Liver (tissue), 9 donors: ENCODE data around the gene IRX2. TPM values are rescaled to one million over a fixed set of nuclear protein-coding genes. Genes with fewer than 3 reads are reported as not detected.

Source experiments
- DNase-seq: peaks from one replicate; pipeline ENCODE4 v3.0.0-alpha.2; 2017; ENCODE audit warnings: low spot score
- H3K27ac ChIP-seq, 2 donors: one replicate each; pipeline ENCODE4 v1.7.0; 2013; ENCODE audit warnings: inconsistent platforms in 2 of 2, low read length in 2 of 2, control low read depth in 1 of 2, low read depth in 1 of 2, mild to moderate bottlenecking in 1 of 2
- H3K27me3 ChIP-seq, 4 donors: one replicate each; pipeline versions ENCODE4 v1.6.1 to v1.7.0; 2013; ENCODE audit warnings: low read length in 3 of 4, inconsistent platforms in 1 of 4, mild to moderate bottlenecking in 1 of 4, moderate library complexity in 1 of 4; ENCODE audit not compliant: control insufficient read depth in 4 of 4, insufficient read depth in 4 of 4
- H3K36me3 ChIP-seq, 4 donors: one replicate each; pipeline versions ENCODE4 v1.6.1 to v1.7.0; 2013; ENCODE audit warnings: low read length in 3 of 4, mild to moderate bottlenecking in 3 of 4, low read depth in 1 of 4, moderate library complexity in 1 of 4; ENCODE audit not compliant: control insufficient read depth in 4 of 4, insufficient read depth in 3 of 4
- H3K4me1 ChIP-seq, 4 donors: one replicate each; pipeline versions ENCODE4 v1.6.1 to v1.7.0; 2013; ENCODE audit warnings: low read length in 3 of 4, mild to moderate bottlenecking in 3 of 4, moderate library complexity in 1 of 4; ENCODE audit not compliant: control insufficient read depth in 4 of 4, insufficient read depth in 4 of 4
- H3K4me3 ChIP-seq, 3 donors: one replicate each; pipeline versions ENCODE4 v1.6.1 to v1.7.0; 2013; ENCODE audit warnings: low read length in 3 of 3, control low read depth in 1 of 3, low read depth in 1 of 3, mild to moderate bottlenecking in 1 of 3
- H3K9ac ChIP-seq, 2 donors: one replicate each; pipeline ENCODE4 v1.7.0; 2013; ENCODE audit warnings: low read length in 2 of 2, mild to moderate bottlenecking in 2 of 2, moderate library complexity in 2 of 2, control low read depth in 1 of 2, low read depth in 1 of 2
- H3K9me3 ChIP-seq, 4 donors: one replicate each; pipeline versions ENCODE4 v1.6.1 to v1.7.0; 2013; ENCODE audit warnings: low read length in 3 of 4; ENCODE audit not compliant: control insufficient read depth in 4 of 4
- EGR1 ChIP-seq, 2 donors: IDR thresholded peaks; 2 replicates each; pipeline ENCODE4 v1.6.1; 2016 to 2018; ENCODE audit warnings: antibody characterized with exemption in 2 of 2, low read depth in 2 of 2
- FOXA1 ChIP-seq: IDR thresholded peaks from 2 replicates; pipeline ENCODE4 v1.6.1; 2016; ENCODE audit warnings: antibody characterized with exemption
- FOXA2 ChIP-seq: IDR thresholded peaks from 2 replicates; pipeline ENCODE4 v1.6.1; 2016; ENCODE audit warnings: antibody characterized with exemption
- GABPA ChIP-seq, 2 donors: IDR thresholded peaks in 1 of 2; conservative IDR thresholded peaks in 1 of 2; 2 replicates each; pipeline ENCODE4 v1.6.1; 2016; ENCODE audit warnings: antibody characterized with exemption in 2 of 2, mild to moderate bottlenecking in 1 of 2, moderate library complexity in 1 of 2
- HNF4A ChIP-seq, 2 donors: conservative IDR thresholded peaks; 2 replicates each; pipeline ENCODE4 v1.6.1; 2016; ENCODE audit warnings: antibody characterized with exemption in 2 of 2, mild to moderate bottlenecking in 2 of 2
- HNF4G ChIP-seq: IDR thresholded peaks from 2 replicates; pipeline ENCODE4 v1.6.1; 2016; ENCODE audit warnings: antibody characterized with exemption
- JUND ChIP-seq, 2 donors: IDR thresholded peaks; 2 replicates each; pipeline ENCODE4 v1.6.1; 2016; ENCODE audit warnings: antibody characterized with exemption in 2 of 2
- NR2F2 ChIP-seq: IDR thresholded peaks from 2 replicates; pipeline ENCODE4 v1.6.1; 2016; ENCODE audit warnings: antibody characterized with exemption
- RAD21 ChIP-seq, 2 donors: IDR thresholded peaks; 2 replicates each; pipeline ENCODE4 v1.6.1; 2016; ENCODE audit warnings: antibody characterized with exemption in 2 of 2, mild to moderate bottlenecking in 2 of 2
- RXRA ChIP-seq, 2 donors: IDR thresholded peaks; 2 replicates each; pipeline ENCODE4 v1.6.1; 2017 to 2018; ENCODE audit warnings: antibody characterized with exemption in 2 of 2, mild to moderate bottlenecking in 1 of 2
- SP1 ChIP-seq: IDR thresholded peaks from 2 replicates; pipeline ENCODE4 v1.6.1; 2018; ENCODE audit warnings: antibody characterized with exemption, mild to moderate bottlenecking
- TAF1 ChIP-seq: conservative IDR thresholded peaks from 2 replicates; pipeline ENCODE4 v1.6.1; 2016; ENCODE audit warnings: antibody characterized with exemption, mild to moderate bottlenecking
- YY1 ChIP-seq: IDR thresholded peaks from 2 replicates; pipeline ENCODE4 v1.6.1; 2016; ENCODE audit warnings: antibody characterized with exemption, mild to moderate bottlenecking
- WGBS: extraction: QIAGEN DNeasy Blood & Tissue Kit; methylation state at CpG from one replicate; pipeline ENCODE4 v1.1.7; 2013; 5-methylcytosine and 5-hydroxymethylcytosine counted together
- polyA plus RNA-seq, 2 donors: library from polyadenylated mRNA; stranded (reverse) in 1 of 2; unstranded in 1 of 2; fragments of 200-250 nt in 1 of 2; fragments of >200 nt in 1 of 2; fragmentation: Nextera tagmentation in 1 of 2; extraction: Ambion mirVana in 1 of 2; gene quantifications; one replicate each; pipeline versions ENCODE4 v1.2.1 to v1.2.3, GENCODE V29; 2013 to 2015
- total RNA-seq, 2 donors: library from RNA; depleted of rRNA; stranded (reverse); fragments of >200 nt; gene quantifications; one replicate each; pipeline ENCODE4 v1.2.3, GENCODE V29; 2014
- TF ChIP-seq, protein P1 (sequence below): IDR thresholded peaks from 2 replicates; pipeline ENCODE4 v1.6.1; 2016; ENCODE audit warnings: antibody characterized with exemption, mild to moderate bottlenecking
- TF ChIP-seq, protein P2 (sequence below): IDR thresholded peaks from 2 replicates; pipeline ENCODE4 v1.6.1; 2016; ENCODE audit warnings: antibody characterized with exemption
- TF ChIP-seq, protein P3 (sequence below): fragments of 150-350 bp; IDR thresholded peaks from 2 replicates; pipeline ENCODE4 v1.5.1; 2017; ENCODE audit warnings: improper control_type of control experiment, low read depth, low read length; ENCODE audit not compliant: missing input control
- TF ChIP-seq, protein P4 (sequence below): IDR thresholded peaks from 2 replicates; pipeline ENCODE4 v1.6.1; 2016; ENCODE audit warnings: antibody characterized with exemption
- TF ChIP-seq, protein P5 (sequence below): IDR thresholded peaks from 2 replicates; pipeline ENCODE4 v1.6.1; 2016; ENCODE audit warnings: antibody characterized with exemption
- donor health status: healthy.
- donor health status: healthy.
- donor health status: healthy.
- donor health status: healthy.
- donor health status: healthy.

Gene IRX2
- total and polyA plus RNA-seq, 4 donors, result not detected

DNA sequence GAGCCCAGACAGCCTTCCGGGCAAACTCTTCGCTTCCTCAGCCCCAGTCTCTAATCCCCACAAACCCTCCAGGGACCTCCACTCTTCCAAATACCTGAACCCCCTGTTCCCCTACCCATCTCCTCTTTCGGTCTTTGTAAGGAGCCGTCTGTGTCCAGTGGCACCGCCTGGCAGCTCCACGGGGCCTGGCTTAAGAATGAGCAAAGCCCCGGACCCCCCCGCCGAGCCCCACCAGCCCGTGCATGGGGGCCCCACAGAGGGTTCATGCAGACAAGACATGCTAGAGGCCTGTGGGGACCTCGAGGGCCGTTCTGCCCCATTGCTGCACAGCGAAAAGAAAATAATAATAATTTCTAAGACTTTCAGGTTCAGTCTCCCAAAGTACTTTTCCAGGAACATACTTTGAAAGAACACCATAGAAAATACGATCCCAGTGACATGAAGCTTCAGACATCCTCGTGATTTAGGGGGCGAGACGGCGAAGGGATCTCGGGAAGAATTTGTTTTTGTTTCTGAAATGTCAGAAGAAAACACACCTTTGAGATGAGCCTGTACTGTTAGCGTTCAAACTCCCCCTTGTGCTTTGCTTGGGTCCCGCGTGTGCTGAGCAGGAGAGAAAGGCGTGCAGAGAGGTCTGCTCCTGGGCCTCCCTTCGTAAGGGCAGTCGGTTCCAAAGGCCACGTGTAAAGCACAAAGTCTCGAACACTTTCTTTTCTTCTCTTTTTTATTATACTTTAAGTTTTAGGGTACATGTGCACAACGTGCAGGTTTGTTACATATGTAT is 49.2 kb downstream of the IRX2 start (continued):
- TF ChIP-seq, protein P1, sequence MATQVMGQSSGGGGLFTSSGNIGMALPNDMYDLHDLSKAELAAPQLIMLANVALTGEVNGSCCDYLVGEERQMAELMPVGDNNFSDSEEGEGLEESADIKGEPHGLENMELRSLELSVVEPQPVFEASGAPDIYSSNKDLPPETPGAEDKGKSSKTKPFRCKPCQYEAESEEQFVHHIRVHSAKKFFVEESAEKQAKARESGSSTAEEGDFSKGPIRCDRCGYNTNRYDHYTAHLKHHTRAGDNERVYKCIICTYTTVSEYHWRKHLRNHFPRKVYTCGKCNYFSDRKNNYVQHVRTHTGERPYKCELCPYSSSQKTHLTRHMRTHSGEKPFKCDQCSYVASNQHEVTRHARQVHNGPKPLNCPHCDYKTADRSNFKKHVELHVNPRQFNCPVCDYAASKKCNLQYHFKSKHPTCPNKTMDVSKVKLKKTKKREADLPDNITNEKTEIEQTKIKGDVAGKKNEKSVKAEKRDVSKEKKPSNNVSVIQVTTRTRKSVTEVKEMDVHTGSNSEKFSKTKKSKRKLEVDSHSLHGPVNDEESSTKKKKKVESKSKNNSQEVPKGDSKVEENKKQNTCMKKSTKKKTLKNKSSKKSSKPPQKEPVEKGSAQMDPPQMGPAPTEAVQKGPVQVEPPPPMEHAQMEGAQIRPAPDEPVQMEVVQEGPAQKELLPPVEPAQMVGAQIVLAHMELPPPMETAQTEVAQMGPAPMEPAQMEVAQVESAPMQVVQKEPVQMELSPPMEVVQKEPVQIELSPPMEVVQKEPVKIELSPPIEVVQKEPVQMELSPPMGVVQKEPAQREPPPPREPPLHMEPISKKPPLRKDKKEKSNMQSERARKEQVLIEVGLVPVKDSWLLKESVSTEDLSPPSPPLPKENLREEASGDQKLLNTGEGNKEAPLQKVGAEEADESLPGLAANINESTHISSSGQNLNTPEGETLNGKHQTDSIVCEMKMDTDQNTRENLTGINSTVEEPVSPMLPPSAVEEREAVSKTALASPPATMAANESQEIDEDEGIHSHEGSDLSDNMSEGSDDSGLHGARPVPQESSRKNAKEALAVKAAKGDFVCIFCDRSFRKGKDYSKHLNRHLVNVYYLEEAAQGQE, result no peak
- TF ChIP-seq FOXA1, result no peak
- TF ChIP-seq YY1, result no peak
- no peak for TF ChIP-seq HNF4G
- no peak for TF ChIP-seq RAD21 (IDR thresholded peaks at IDR 0.05)
- TF ChIP-seq JUND (IDR thresholded peaks at IDR 0.05), result no peak

DNA sequence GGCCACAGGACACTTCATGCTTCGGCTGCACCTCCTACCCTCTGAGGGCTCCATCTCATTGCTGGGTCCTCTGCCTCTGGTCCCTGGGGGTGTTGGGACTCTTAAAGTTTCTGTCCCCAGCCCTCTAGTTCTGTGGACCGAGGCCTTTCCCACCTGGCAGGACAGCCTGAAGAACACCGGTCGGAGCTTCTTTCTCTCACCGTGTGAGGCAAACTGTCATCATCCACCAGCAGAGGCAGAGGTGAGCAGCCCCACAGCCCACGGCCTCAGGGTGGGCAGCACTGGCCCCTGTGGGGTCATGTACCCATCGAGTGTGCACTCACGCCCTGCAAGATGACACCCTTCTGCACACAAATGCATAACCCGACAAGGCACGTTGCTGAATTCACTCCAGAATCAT is 49.9 kb downstream of the IRX2 start:
- DNase-seq, result no peak
- H3K36me3 ChIP-seq, result no peaks in the 10 kb centered on the region
- WGBS, result 55% methylated on average over 10 of the region's 10 CpGs
- H3K9ac ChIP-seq, result no peak overlapping the region
- no peaks in the 10 kb centered on the region for H3K4me1 ChIP-seq
- no peak overlapping the region for H3K4me3 ChIP-seq
- TF ChIP-seq, protein P2, sequence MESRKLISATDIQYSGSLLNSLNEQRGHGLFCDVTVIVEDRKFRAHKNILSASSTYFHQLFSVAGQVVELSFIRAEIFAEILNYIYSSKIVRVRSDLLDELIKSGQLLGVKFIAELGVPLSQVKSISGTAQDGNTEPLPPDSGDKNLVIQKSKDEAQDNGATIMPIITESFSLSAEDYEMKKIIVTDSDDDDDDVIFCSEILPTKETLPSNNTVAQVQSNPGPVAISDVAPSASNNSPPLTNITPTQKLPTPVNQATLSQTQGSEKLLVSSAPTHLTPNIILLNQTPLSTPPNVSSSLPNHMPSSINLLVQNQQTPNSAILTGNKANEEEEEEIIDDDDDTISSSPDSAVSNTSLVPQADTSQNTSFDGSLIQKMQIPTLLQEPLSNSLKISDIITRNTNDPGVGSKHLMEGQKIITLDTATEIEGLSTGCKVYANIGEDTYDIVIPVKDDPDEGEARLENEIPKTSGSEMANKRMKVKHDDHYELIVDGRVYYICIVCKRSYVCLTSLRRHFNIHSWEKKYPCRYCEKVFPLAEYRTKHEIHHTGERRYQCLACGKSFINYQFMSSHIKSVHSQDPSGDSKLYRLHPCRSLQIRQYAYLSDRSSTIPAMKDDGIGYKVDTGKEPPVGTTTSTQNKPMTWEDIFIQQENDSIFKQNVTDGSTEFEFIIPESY, result no peak
- TF ChIP-seq, protein P3, sequence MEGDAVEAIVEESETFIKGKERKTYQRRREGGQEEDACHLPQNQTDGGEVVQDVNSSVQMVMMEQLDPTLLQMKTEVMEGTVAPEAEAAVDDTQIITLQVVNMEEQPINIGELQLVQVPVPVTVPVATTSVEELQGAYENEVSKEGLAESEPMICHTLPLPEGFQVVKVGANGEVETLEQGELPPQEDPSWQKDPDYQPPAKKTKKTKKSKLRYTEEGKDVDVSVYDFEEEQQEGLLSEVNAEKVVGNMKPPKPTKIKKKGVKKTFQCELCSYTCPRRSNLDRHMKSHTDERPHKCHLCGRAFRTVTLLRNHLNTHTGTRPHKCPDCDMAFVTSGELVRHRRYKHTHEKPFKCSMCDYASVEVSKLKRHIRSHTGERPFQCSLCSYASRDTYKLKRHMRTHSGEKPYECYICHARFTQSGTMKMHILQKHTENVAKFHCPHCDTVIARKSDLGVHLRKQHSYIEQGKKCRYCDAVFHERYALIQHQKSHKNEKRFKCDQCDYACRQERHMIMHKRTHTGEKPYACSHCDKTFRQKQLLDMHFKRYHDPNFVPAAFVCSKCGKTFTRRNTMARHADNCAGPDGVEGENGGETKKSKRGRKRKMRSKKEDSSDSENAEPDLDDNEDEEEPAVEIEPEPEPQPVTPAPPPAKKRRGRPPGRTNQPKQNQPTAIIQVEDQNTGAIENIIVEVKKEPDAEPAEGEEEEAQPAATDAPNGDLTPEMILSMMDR, result no peak
- TF ChIP-seq YY1 (no peak), TAF1 (no peak), SP1 (no peak), HNF4A (conservative IDR thresholded peaks at IDR 0.05) (no peak), FOXA1 (no peak), EGR1 (IDR thresholded peaks at IDR 0.05; ENCODE audit: low read depth in 2 of 2) (no peak), GABPA (IDR thresholded peaks at IDR 0.05 in 1 of 2, conservative IDR thresholded peaks at IDR 0.05 in 1 of 2) (no peak), RAD21 (IDR thresholded peaks at IDR 0.05) (no peak), NR2F2 (no peak), JUND (IDR thresholded peaks at IDR 0.05) (no peak), HNF4G (no peak), RXRA (IDR thresholded peaks at IDR 0.05) (no peak), FOXA2 (no peak)
- TF ChIP-seq, protein P4, sequence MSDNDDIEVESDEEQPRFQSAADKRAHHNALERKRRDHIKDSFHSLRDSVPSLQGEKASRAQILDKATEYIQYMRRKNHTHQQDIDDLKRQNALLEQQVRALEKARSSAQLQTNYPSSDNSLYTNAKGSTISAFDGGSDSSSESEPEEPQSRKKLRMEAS, result no peak
- TF ChIP-seq, protein P5, sequence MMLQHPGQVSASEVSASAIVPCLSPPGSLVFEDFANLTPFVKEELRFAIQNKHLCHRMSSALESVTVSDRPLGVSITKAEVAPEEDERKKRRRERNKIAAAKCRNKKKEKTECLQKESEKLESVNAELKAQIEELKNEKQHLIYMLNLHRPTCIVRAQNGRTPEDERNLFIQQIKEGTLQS, result no peak
- TF ChIP-seq, protein P1, result no peak
- H3K27me3 ChIP-seq, result peaks cover 0 to 2% (median 0%) of the 10 kb centered on the region in 4 donors
- no peak overlapping the region for H3K27ac ChIP-seq
- no peaks in the 10 kb centered on the region for H3K9me3 ChIP-seq
